WTC11 (cell line): ENCODE data around the gene KRTAP2-3.
"Not testable (repeated sequence)": the region's sequence is repeated elsewhere in the genome, so short reads cannot be mapped to it uniquely, and the experiment has no call there.

Experiments
- CREB1 ChIP-seq: sonication (generic); formaldehyde crosslinking; IDR thresholded peaks from 2 replicates; pipeline ENCODE4 v1.8.0; 2023; ENCODE audit warnings: mild to moderate bottlenecking, missing genetic modification reagents
- USF2 ChIP-seq: sonication (generic); formaldehyde crosslinking; IDR thresholded peaks from 2 replicates; pipeline ENCODE4 v1.8.1; 2023; ENCODE audit warnings: mild to moderate bottlenecking, missing genetic modification reagents, moderate library complexity

GRCh38 chr17:41059276-41060051 lies 450 bp downstream of the KRTAP2-3 start:
- TF ChIP-seq USF2, CREB1: not testable (repeated sequence)
